Lung (tissue), 12 donors: Measurements from ENCODE around the gene STXBP4. TPM values are rescaled to one million over a fixed set of nuclear protein-coding genes. Genes with fewer than 3 reads are reported as not detected.

ENCODE experiments used
- ATAC-seq: fragments of 200-7000 bp; cut with Tn5 transposase; one replicate; pipeline ENCODE4 v1.9.1; 2020; ENCODE audit warnings: moderate number of reproducible peaks; ENCODE audit not compliant: insufficient read depth, low FRiP score
- DNase-seq, 3 donors: peaks; one replicate each; pipeline ENCODE4 v3.0.0-alpha.2; 2013 to 2017
- H3K27ac ChIP-seq, 2 donors: one replicate each; pipeline ENCODE4 v1.5.1; 2013; ENCODE audit warnings: mild to moderate bottlenecking in 2 of 2, moderate library complexity in 2 of 2, control low read depth in 1 of 2, inconsistent platforms in 1 of 2, low read depth in 1 of 2, low read length in 1 of 2
- H3K27me3 ChIP-seq, 3 donors: one replicate each; pipeline ENCODE4 v1.5.1; 2013; ENCODE audit warnings: low read length in 2 of 3; ENCODE audit not compliant: control insufficient read depth in 3 of 3, insufficient read depth in 3 of 3
- H3K36me3 ChIP-seq, 4 donors: one replicate each; pipeline ENCODE4 v1.5.1; 2013; ENCODE audit warnings: low read length in 4 of 4, mild to moderate bottlenecking in 1 of 4, moderate library complexity in 1 of 4; ENCODE audit not compliant: control insufficient read depth in 4 of 4, insufficient read depth in 4 of 4
- H3K4me1 ChIP-seq, 5 donors: one replicate each; pipeline ENCODE4 v1.5.1; 2013; ENCODE audit warnings: low read length in 5 of 5, mild to moderate bottlenecking in 2 of 5, moderate library complexity in 1 of 5; ENCODE audit not compliant: control insufficient read depth in 5 of 5, insufficient read depth in 5 of 5
- H3K4me3 ChIP-seq: one replicate; pipeline ENCODE4 v1.5.1; 2013; ENCODE audit warnings: mild to moderate bottlenecking, control low read depth, moderate library complexity
- H3K9ac ChIP-seq, 2 donors: one replicate each; pipeline ENCODE4 v1.5.1; 2013; ENCODE audit warnings: low read length in 2 of 2, control low read depth in 1 of 2; ENCODE audit not compliant: insufficient read depth in 1 of 2
- H3K9me3 ChIP-seq, 4 donors: one replicate each; pipeline ENCODE4 v1.5.1; 2013; ENCODE audit warnings: low read length in 3 of 4, mild to moderate bottlenecking in 1 of 4, moderate library complexity in 1 of 4; ENCODE audit not compliant: control insufficient read depth in 4 of 4, insufficient read depth in 3 of 4
- WGBS, 2 donors: extraction: QIAGEN DNeasy Blood & Tissue Kit; methylation state at CpG; one replicate each; pipeline ENCODE4 v1.1.7; 2013; 5-methylcytosine and 5-hydroxymethylcytosine counted together
- polyA plus RNA-seq, 2 donors: library from polyadenylated mRNA; stranded (reverse); fragments of 200-250 nt; gene quantifications; one replicate each; pipeline ENCODE4 v1.2.1, GENCODE V29; 2013
- total RNA-seq, 2 donors: library from RNA; depleted of rRNA in 1 of 2; stranded (reverse); fragments of >200 nt in 1 of 2; gene quantifications; one replicate each; pipeline ENCODE4 v1.2.1, GENCODE V29; 2014 to 2021
- TF ChIP-seq, protein P1 (sequence below): IDR thresholded peaks from 2 replicates; pipeline ENCODE4 v1.5.1; 2012; ENCODE audit warnings: mild to moderate bottlenecking; ENCODE audit errors: control extremely low read depth, extremely low read depth
- donor health status: control.
- donor health status: control.
- donor health status: Bipolar disorder and iron deficiency.
- donor health status: healthy.
- donor health status: DM: yes; HTN: yes; CAD: no.

The STXBP4 gene
- total and polyA plus RNA-seq, 4 donors, result 1.4 to 44.1 (median 7.7) TPM

DNA sequence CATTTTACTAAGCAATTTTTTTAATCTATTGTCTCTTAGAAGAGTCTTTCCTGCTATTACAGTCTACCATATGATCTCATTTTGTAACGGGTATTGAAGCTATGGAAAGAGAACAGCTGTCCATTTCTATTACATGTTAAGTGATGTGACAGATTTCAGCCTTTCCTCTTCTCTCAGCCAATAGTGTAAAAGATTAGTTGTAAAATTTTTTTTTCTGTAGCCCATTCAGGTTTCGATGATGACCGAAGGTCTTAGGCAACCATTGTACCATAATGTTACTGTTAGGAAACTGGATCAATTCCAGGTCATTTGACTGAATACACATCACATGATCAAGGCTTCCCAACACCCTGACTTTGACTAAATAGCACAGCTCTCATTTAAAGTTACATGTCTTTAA lies 148.6 kb downstream of the STXBP4 start:
- no peak overlapping the region for H3K27ac ChIP-seq
- H3K9me3 ChIP-seq, result no peaks in the 10 kb centered on the region
- no peaks in the 10 kb centered on the region for H3K27me3 ChIP-seq
- ATAC-seq, result no peak
- no peaks in the 10 kb centered on the region for H3K36me3 ChIP-seq
- TF ChIP-seq, protein P1, sequence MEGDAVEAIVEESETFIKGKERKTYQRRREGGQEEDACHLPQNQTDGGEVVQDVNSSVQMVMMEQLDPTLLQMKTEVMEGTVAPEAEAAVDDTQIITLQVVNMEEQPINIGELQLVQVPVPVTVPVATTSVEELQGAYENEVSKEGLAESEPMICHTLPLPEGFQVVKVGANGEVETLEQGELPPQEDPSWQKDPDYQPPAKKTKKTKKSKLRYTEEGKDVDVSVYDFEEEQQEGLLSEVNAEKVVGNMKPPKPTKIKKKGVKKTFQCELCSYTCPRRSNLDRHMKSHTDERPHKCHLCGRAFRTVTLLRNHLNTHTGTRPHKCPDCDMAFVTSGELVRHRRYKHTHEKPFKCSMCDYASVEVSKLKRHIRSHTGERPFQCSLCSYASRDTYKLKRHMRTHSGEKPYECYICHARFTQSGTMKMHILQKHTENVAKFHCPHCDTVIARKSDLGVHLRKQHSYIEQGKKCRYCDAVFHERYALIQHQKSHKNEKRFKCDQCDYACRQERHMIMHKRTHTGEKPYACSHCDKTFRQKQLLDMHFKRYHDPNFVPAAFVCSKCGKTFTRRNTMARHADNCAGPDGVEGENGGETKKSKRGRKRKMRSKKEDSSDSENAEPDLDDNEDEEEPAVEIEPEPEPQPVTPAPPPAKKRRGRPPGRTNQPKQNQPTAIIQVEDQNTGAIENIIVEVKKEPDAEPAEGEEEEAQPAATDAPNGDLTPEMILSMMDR, result no peak
- H3K4me3 ChIP-seq, result no peak overlapping the region
- H3K4me1 ChIP-seq, result peaks cover 0 to 12% (median 0%) of the 10 kb centered on the region in 5 donors
- H3K9ac ChIP-seq, result no peak overlapping the region
- DNase-seq, result peak in 2 of 3 donors; percentile 58 to 69
- 43 to 64% methylated on average over 3 of the region's 3 CpGs for WGBS, 2 donors

- Histone ChIP-seq H3K9ac (no peak overlapping the region), H3K27me3 (no peaks in the 10 kb centered on the region), H3K9me3 (no peaks in the 10 kb centered on the region), H3K27ac (no peak overlapping the region), H3K36me3 (no peaks in the 10 kb centered on the region), H3K4me3 (no peak overlapping the region), H3K4me1 (peaks cover 0 to 12% (median 0%) of the 10 kb centered on the region in 5 donors)
- no peak for DNase-seq
- ATAC-seq, result no peak
- TF ChIP-seq, protein P1, result no peak
These were observed 152.1 kb downstream of the STXBP4 start for GRCh38 chr17:55120651-55121050.

- no peak for ATAC-seq
- Histone ChIP-seq H3K4me3 (no peak overlapping the region), H3K36me3 (no peaks in the 10 kb centered on the region), H3K9ac (no peak overlapping the region), H3K27me3 (no peaks in the 10 kb centered on the region), H3K4me1 (peaks cover 0 to 11% (median 0%) of the 10 kb centered on the region in 5 donors), H3K9me3 (no peaks in the 10 kb centered on the region), H3K27ac (no peak overlapping the region)
- DNase-seq, result no peak
- TF ChIP-seq, protein P1, result no peak
These were observed 152.7 kb downstream of the STXBP4 start for GRCh38 chr17:55121268-55121667.

GRCh38 chr17:55122114-55122513 lies 153.5 kb downstream of the STXBP4 start:
- no peak overlapping the region for H3K27ac ChIP-seq
- TF ChIP-seq, protein P1, result no peak
- H3K4me1 ChIP-seq, result peaks cover 0 to 6% (median 0%) of the 10 kb centered on the region in 5 donors
- no peaks in the 10 kb centered on the region for H3K27me3 ChIP-seq
- H3K4me3 ChIP-seq, result no peak overlapping the region
- H3K9me3 ChIP-seq, result no peaks in the 10 kb centered on the region
- no peaks in the 10 kb centered on the region for H3K36me3 ChIP-seq
- H3K9ac ChIP-seq, result no peak overlapping the region
- 93 to 97% methylated on average over 2 of the region's 2 CpGs for WGBS, 2 donors
- DNase-seq (no peak), ATAC-seq (no peak)
